GM23338 (cell line): ENCODE results near the gene AFF3.

ENCODE experiments used
- CTCF ChIP-seq, 2 experiments: fragments of 200-600 bp in 1 of 2; sonication (generic) in 1 of 2; conservative IDR thresholded peaks; 2 replicates each; pipeline versions ENCODE4 v1.5.1 to v1.6.1; 2016 to 2017; ENCODE audit warnings: antibody characterized with exemption in 2 of 2, low read depth in 2 of 2, mild to moderate bottlenecking in 2 of 2, moderate library complexity in 1 of 2
- EZH2 ChIP-seq: fragments of 200-600 bp; sonication (generic); IDR thresholded peaks from one replicate; pipeline ENCODE4 v1.8.0; 2017; ENCODE audit warnings: antibody characterized with exemption, mild to moderate bottlenecking, low read depth; ENCODE audit not compliant: unreplicated experiment
- EZH2phosphoT487 ChIP-seq: fragments of 200-600 bp; sonication (generic); IDR thresholded peaks from one replicate; pipeline ENCODE4 v1.8.1; 2018; ENCODE audit warnings: antibody characterized with exemption; ENCODE audit not compliant: unreplicated experiment
- JUNB ChIP-seq: IDR thresholded peaks from one replicate; pipeline ENCODE4 v1.6.1; 2016; ENCODE audit warnings: antibody characterized with exemption; ENCODE audit not compliant: unreplicated experiment
- POLR2AphosphoS5 ChIP-seq: IDR thresholded peaks from 2 replicates; pipeline ENCODE4 v1.6.1; 2016; ENCODE audit warnings: antibody characterized with exemption, low read depth
- REST ChIP-seq: IDR thresholded peaks from one replicate; pipeline ENCODE4 v1.6.1; 2018; ENCODE audit warnings: antibody characterized with exemption; ENCODE audit not compliant: unreplicated experiment

- no peak for TF ChIP-seq CTCF (conservative IDR thresholded peaks at IDR 0.05; ENCODE audit: low read depth in 2 of 2)
- TF ChIP-seq REST: no peak
- TF ChIP-seq EZH2phosphoT487: no peak
- TF ChIP-seq EZH2: no peak
- no peak for TF ChIP-seq POLR2AphosphoS5
- no peak for TF ChIP-seq JUNB
Observed at GRCh38 chr2:99816908-99817307, 325.5 kb downstream of the AFF3 start.
